Liver (tissue), 5 donors: ENCODE results near the gene CHRNA3. TPM values are rescaled to one million over a fixed set of nuclear protein-coding genes. Genes with fewer than 3 reads are reported as not detected.

ENCODE experiments used
- polyA plus RNA-seq, 2 donors: library from polyadenylated mRNA; stranded (reverse) in 1 of 2; unstranded in 1 of 2; fragments of 200-250 nt in 1 of 2; fragments of >200 nt in 1 of 2; fragmentation: Nextera tagmentation in 1 of 2; extraction: Ambion mirVana in 1 of 2; gene quantifications; one replicate each; pipeline versions ENCODE4 v1.2.1 to v1.2.3, GENCODE V29; 2013 to 2015
- small RNA-seq: library from RNA; depleted of rRNA; stranded (forward); fragments of <200 nt; gene quantifications from one replicate; pipeline ENCODE3, GENCODE V24; 2014
- total RNA-seq, 2 donors: library from RNA; depleted of rRNA; stranded (reverse); fragments of >200 nt; gene quantifications; one replicate each; pipeline ENCODE4 v1.2.3, GENCODE V29; 2014
- donor health status: healthy.
- donor health status: healthy.
- donor health status: healthy.

Gene CHRNA3
- total and polyA plus RNA-seq, 4 donors, result not detected

Small RNA genes lying within 50 kb of the gene (small RNA-seq; reads per million reads assigned to genes)
- gene AC067863.2, result not detected

Other genes starting within 250 kb of the CHRNA3 start
- 10 to 100 TPM; 25.2 to 51.4 TPM for gene IREB2, start 182.8 kb downstream of the CHRNA3 start, total RNA-seq
- 1 to 10 TPM; 7.0 to 8.9 TPM for gene IREB2, start 182.8 kb downstream of the CHRNA3 start, polyA plus RNA-seq
- 1 to 10 TPM; 1.7 to 7.7 TPM for gene HYKK, start 113.4 kb downstream of the CHRNA3 start, total RNA-seq
- 1 to 10 TPM; 1.8 to 2.7 TPM for gene HYKK, start 113.4 kb downstream of the CHRNA3 start, polyA plus RNA-seq
- gene PSMA4, start 80.6 kb downstream of the CHRNA3 start, total RNA-seq, result 100 to 1,000 TPM in 1 of 2 donors, 10 to 100 TPM in 1; 95.3 to 109 TPM
- 100 to 1,000 TPM; 130 to 154 TPM for gene PSMA4, start 80.6 kb downstream of the CHRNA3 start, polyA plus RNA-seq
- gene CHRNA5, start 55.5 kb downstream of the CHRNA3 start, total RNA-seq, result under 1 TPM; 0.17 to 0.56 TPM
- under 1 TPM; 0.31 to 0.40 TPM for gene CHRNA5, start 55.5 kb downstream of the CHRNA3 start, polyA plus RNA-seq
- not detected for gene CHRNB4, start 20.2 kb upstream of the CHRNA3 start, total RNA-seq
- gene CHRNB4, start 20.2 kb upstream of the CHRNA3 start, polyA plus RNA-seq, result not detected
- 1 to 10 TPM; 1.3 to 2.4 TPM for gene ADAMTS7, start 190.5 kb upstream of the CHRNA3 start, total RNA-seq
- gene ADAMTS7, start 190.5 kb upstream of the CHRNA3 start, polyA plus RNA-seq, result 1 to 10 TPM in 1 of 2 donors, under 1 TPM in 1; 0.13 to 1.2 TPM